NOMO-1 treated with dmso at 0.1 percent for 144 hours (cell line): ENCODE results near the gene CEACAM6.
"Not testable (repeated sequence)": the region's sequence is repeated elsewhere in the genome, so short reads cannot be mapped to it uniquely, and the experiment has no call there.

ENCODE experiments used
- DNase-seq: peaks from one replicate; lab custom pipeline; 2025; ENCODE audit not compliant: unreplicated experiment; lab: John Stamatoyannopoulos, UW

The CEACAM6 gene

GRCh38 chr19:41746593-41747227, 8.6 kb upstream of the CEACAM6 start:
- no peak for DNase-seq

- DNase-seq: no peak
Measured at GRCh38 chr19:41748012-41748411, 7.3 kb upstream of the CEACAM6 start.

- peak; percentile 18 for DNase-seq
Measured at GRCh38 chr19:41750248-41751134, 4.8 kb upstream of the CEACAM6 start.

GRCh38 chr19:41753159-41753558, 2.2 kb upstream of the CEACAM6 start:
- DNase-seq: no peak

- no peak for DNase-seq
Measured at GRCh38 chr19:41753936-41754529, 1.3 kb upstream of the CEACAM6 start.

- no peak for DNase-seq
Measured at GRCh38 chr19:41758846-41759245, 3.5 kb downstream of the CEACAM6 start.

GRCh38 chr19:41767115-41767514, 11.8 kb downstream of the CEACAM6 start:
- no peak for DNase-seq

- not testable (repeated sequence) for DNase-seq
Measured at GRCh38 chr19:41768105-41768504, 12.8 kb downstream of the CEACAM6 start.

GRCh38 chr19:41769608-41770007, 14.3 kb downstream of the CEACAM6 start:
- no peak for DNase-seq

GRCh38 chr19:41771410-41771809, 16.1 kb downstream of the CEACAM6 start:
- no peak for DNase-seq

GRCh38 chr19:41774515-41774980, 19.2 kb downstream of the CEACAM6 start:
- DNase-seq: no peak

GRCh38 chr19:41776700-41777099, 21.4 kb downstream of the CEACAM6 start:
- no peak for DNase-seq

- no peak for DNase-seq
Measured at GRCh38 chr19:41783612-41784011, 28.3 kb downstream of the CEACAM6 start.

GRCh38 chr19:41784312-41784711, 29.0 kb downstream of the CEACAM6 start:
- no peak for DNase-seq

- peak; percentile 79 for DNase-seq
Measured at GRCh38 chr19:41784743-41785142, 29.4 kb downstream of the CEACAM6 start.

- peak; percentile 95 for DNase-seq
Measured at GRCh38 chr19:41785653-41786052, 30.3 kb downstream of the CEACAM6 start.

GRCh38 chr19:41787055-41787454, 31.7 kb downstream of the CEACAM6 start:
- no peak for DNase-seq

GRCh38 chr19:41788518-41788917, 33.2 kb downstream of the CEACAM6 start:
- not testable (repeated sequence) for DNase-seq

GRCh38 chr19:41789053-41789452, 33.7 kb downstream of the CEACAM6 start:
- not testable (repeated sequence) for DNase-seq

- peak; percentile 24 for DNase-seq
Measured at GRCh38 chr19:41792513-41793413, 37.4 kb downstream of the CEACAM6 start.

- DNase-seq: no peak
Measured at GRCh38 chr19:41793414-41793727, 38.0 kb downstream of the CEACAM6 start.
